ENCODE measurements around the gene TSPO2. TPM values are rescaled to one million over a fixed set of nuclear protein-coding genes. Genes with fewer than 3 reads are reported as not detected.

The TSPO2 gene
- total and polyA plus RNA-seq, 2 of the 8 experiments (the other 6 are each of a cell fraction or from before 2014, with no cell fraction given), result not detected

DNA sequence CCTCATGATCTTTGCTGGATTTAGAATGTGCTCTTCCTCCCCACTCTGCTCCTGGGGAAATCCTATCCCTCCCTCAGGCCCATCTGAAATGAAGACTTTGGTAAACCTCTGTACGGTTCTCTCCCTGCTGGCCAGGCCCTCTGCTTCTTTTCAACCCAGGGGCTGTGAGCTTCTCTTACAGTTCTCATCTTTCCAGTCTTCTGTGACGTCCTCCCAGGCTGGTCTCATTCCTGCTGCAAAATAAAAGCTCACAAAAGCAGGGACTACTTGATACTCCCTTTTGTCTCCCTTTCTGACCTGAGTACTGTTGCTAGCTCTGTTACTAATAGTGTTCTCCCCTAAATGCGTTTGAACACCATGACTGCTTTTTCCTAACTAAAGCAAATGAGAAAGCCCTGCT, 49.5 kb upstream of the TSPO2 start:
- Histone ChIP-seq H3K9me3 (ENCODE audit: insufficient read depth in 2 of 2, low read depth in 1 of 2, low read length in 1 of 2) (no peaks in the 10 kb centered on the region), H3K18ac (ENCODE audit: extremely low read depth, low read length) (no peak overlapping the region), H3K23me2 (ENCODE audit: low read depth, low read length) (no peaks in the 10 kb centered on the region; the same call in 1 of the 2 replicates), H3K23ac (ENCODE audit: insufficient read length) (no peak overlapping the region), H3K79me1 (ENCODE audit: low read depth, low read length) (no peaks in the 10 kb centered on the region), H3K4ac (replicated peaks; ENCODE audit: insufficient read length, low read depth, low read length) (no peak overlapping the region), H3K14ac (ENCODE audit: insufficient read length) (no peak overlapping the region), H3K4me3 (ENCODE audit: extremely low read depth in 1 of 4, insufficient read depth in 2 of 4, low read depth in 3 of 4, low read length in 4 of 4) (no peak overlapping the region), H3K79me2 (ENCODE audit: control insufficient read depth in 1 of 2, insufficient read depth in 2 of 2, low read length in 2 of 2) (no peaks in the 10 kb centered on the region), H3K27me3 (replicated peaks in 1 of 4; ENCODE audit: control insufficient read depth in 3 of 4, extremely low read depth in 1 of 4, insufficient read depth in 3 of 4, low read length in 3 of 4) (no peaks in the 10 kb centered on the region; a peak in 2 of 7 replicates), H2BK120ac (replicated peaks; ENCODE audit: low read depth, low read length) (no peak overlapping the region), H3K4me1 (replicated peaks in 1 of 4; ENCODE audit: control insufficient read depth in 3 of 4, insufficient read depth in 4 of 4, low read length in 3 of 4) (peaks cover 12 to 19% (median 13%) of the 10 kb centered on the region in 4 experiments), H3K36me3 (ENCODE audit: control insufficient read depth in 2 of 4, insufficient read depth in 4 of 4, low read length in 3 of 4) (no peaks in the 10 kb centered on the region), H3K27ac (ENCODE audit: low read depth, low read length) (no peak overlapping the region), H4K8ac (ENCODE audit: extremely low read depth, insufficient read depth, low read length) (no peak overlapping the region), H4K5ac (ENCODE audit: insufficient read length, low read depth, low read length) (no peak overlapping the region), H2BK20ac (ENCODE audit: low read length) (no peak overlapping the region), H2BK5ac (ENCODE audit: low read depth, low read length) (no peak overlapping the region), H2BK12ac (ENCODE audit: low read depth, low read length) (no peak overlapping the region), H3K9ac (replicated peaks in 1 of 4; ENCODE audit: extremely low read depth in 1 of 4, low read depth in 3 of 4, low read length in 3 of 4) (no peak overlapping the region), H2AK5ac (ENCODE audit: low read depth, low read length) (no peak overlapping the region), H2BK15ac (ENCODE audit: low read length) (no peak overlapping the region), H3K56ac (replicated peaks; ENCODE audit: insufficient read length, low read depth, low read length) (no peak overlapping the region), H4K91ac (replicated peaks; ENCODE audit: insufficient read length, low read length) (no peak overlapping the region), H4K20me1 (replicated peaks in 1 of 2; ENCODE audit: control insufficient read depth in 1 of 2, insufficient read depth in 2 of 2, low read length in 2 of 2) (no peaks in the 10 kb centered on the region), H3K4me2 (ENCODE audit: insufficient read depth in 1 of 2, low read depth in 2 of 2, low read length in 2 of 2) (no peak overlapping the region), H2AFZ (ENCODE audit: low read length) (no peak overlapping the region)
- ChIA-PET CTCF (ENCODE audit: partially characterized antibody) (interaction anchor here (1.0 to 1.9 kb wide), 5 partner anchors 8 to 97 kb away, joined by 3 to 6 read pairs (median 4); no protein-coding TSS in a partner anchor), POLR2A (ENCODE audit: partially characterized antibody) (interaction anchor here (0.7 to 0.9 kb wide), 2 partner anchors 8 to 39 kb away, joined by 3 read pairs; no protein-coding TSS in a partner anchor)
- DNase-seq (ENCODE audit: low read depth in 1 of 2, low spot score in 2 of 2), result no peak
- 85% methylated on average over 3 of the region's 3 CpGs; no CpG with 5 or more reads in 1 of the 2 experiments for WGBS, 2 experiments (ENCODE audit: extremely low coverage in 1 of 2, insufficient coverage in 1 of 2, insufficient read length in 1 of 2, insufficient replicate concordance in 2 of 2, low coverage in 1 of 2, low lambda C conversion rate in 2 of 2, missing lambda C conversion rate in 1 of 2)
- TF ChIP-seq CEBPB (IDR thresholded peaks at IDR 0.05; ENCODE audit: low read depth, low read length) (no peak), KDM4A (IDR thresholded peaks at IDR 0.05; ENCODE audit: low read depth, low read length, severe bottlenecking) (no peak), JUND (IDR thresholded peaks at IDR 0.05; ENCODE audit: low read length) (no peak), EZH2 (IDR thresholded peaks at IDR 0.05; ENCODE audit: low read depth, low read length, severe bottlenecking) (no peak), SIN3A (conservative IDR thresholded peaks at IDR 0.05 in 1 of 2, IDR thresholded peaks at IDR 0.05 in 1 of 2; ENCODE audit: low read depth in 1 of 2, low read length in 2 of 2) (no peak), TBP (IDR thresholded peaks at IDR 0.05; ENCODE audit: low read depth, low read length) (no peak)
- FAIRE-seq, result no peak

All from H1 (cell line).